Lower leg skin (tissue), 4 donors: Measurements from ENCODE around the gene LYST. TPM values are rescaled to one million over a fixed set of nuclear protein-coding genes. Genes with fewer than 3 reads are reported as not detected.

ENCODE experiments used
- DNase-seq, 2 donors: peaks; one replicate each; pipeline ENCODE4 v3.0.0-alpha.2; 2019; ENCODE audit warnings: low spot score in 2 of 2
- H3K4me3 ChIP-seq: fragments of 200-600 bp; sonication (generic); 2 replicates; pipeline ENCODE4 v1.5.1; 2017; ENCODE audit warnings: mild to moderate bottlenecking, low read depth; ENCODE audit not compliant: poor library complexity, severe bottlenecking
- CTCF ChIP-seq, 3 donors: fragments of 450-650 bp; IDR thresholded peaks; one replicate each; pipeline ENCODE4 v1.5.1; 2016; ENCODE audit warnings: antibody characterized with exemption in 3 of 3, mild to moderate bottlenecking in 3 of 3, moderate library complexity in 2 of 3
- POLR2A ChIP-seq, 2 donors: fragments of 450-650 bp; IDR thresholded peaks; one replicate each; pipeline ENCODE4 v1.6.1; 2016 to 2017; ENCODE audit warnings: antibody characterized with exemption in 2 of 2, mild to moderate bottlenecking in 1 of 2, moderate library complexity in 1 of 2
- WGBS, 2 donors: methylation state at CpG; one replicate each; pipeline ENCODE4 v1.1.5; 2018; 5-methylcytosine and 5-hydroxymethylcytosine counted together
- intact Hi-C: fragments of 100-400 bp; cut with DNase I; formaldehyde crosslinking; loops from one replicate; pipeline ENCODE4 v1.15.0; 2023; ENCODE audit warnings: low total_unique reads
- total RNA-seq, 4 donors: library from RNA; depleted of rRNA; stranded (reverse); fragments of >200 nt; gene quantifications; one replicate each; pipeline ENCODE4 v1.1.0, GENCODE V29; 2016

LYST gene
- total RNA-seq, 4 donors from 2014 or later: 38.5 to 43.9 (median 40.9) TPM

DNA sequence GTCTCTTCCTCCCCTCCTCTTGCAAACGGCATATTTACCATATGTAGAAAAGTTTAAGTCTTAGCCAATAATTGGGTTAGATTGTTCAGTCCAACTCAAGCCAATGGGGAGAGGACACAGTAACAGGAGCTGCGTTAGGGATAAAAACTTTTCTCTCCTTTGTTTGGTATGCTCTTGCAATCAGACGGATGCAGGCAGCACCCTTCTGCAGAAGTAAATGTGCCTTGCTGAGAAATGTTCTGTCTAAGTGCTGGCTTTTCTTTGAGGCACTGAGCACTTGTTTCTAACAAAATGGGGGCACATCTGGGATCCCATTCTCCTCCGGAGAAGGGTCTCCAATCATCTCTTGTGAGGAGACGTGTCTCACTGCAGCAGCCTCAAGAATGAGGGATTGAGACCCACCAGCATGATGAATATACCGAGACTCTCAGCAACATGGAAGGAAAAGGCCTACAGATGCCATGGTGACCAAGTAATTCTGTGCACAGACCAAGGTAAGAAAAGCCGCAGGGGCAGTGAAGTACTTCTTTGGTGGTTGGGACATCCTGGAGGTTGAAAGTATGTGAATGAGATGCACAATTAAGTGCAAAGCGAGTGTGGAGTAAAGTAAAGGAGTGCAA, 196.4 kb downstream of the LYST start:
- intact Hi-C loops: no loop called here
- no peak for DNase-seq
- no peak overlapping the region for H3K4me3 ChIP-seq
- TF ChIP-seq CTCF (IDR thresholded peaks at IDR 0.05) (no peak), POLR2A (IDR thresholded peaks at IDR 0.05) (no peak)
- WGBS, 2 donors: 93 to 96% methylated on average over 8 of the region's 8 CpGs

- no peak for DNase-seq
- intact Hi-C loops: no loop called here
- no peak for TF ChIP-seq POLR2A (IDR thresholded peaks at IDR 0.05)
- no peak for TF ChIP-seq CTCF (IDR thresholded peaks at IDR 0.05)
- 85 to 91% methylated on average over 3 of the region's 3 CpGs for WGBS, 2 donors
- H3K4me3 ChIP-seq: no peak overlapping the region
Observed at GRCh38 chr1:235669277-235669676, 197.4 kb downstream of the LYST start.

GRCh38 chr1:235663628-235664027, 203.1 kb downstream of the LYST start:
- intact Hi-C loops: no loop called here
- no peak for TF ChIP-seq CTCF (IDR thresholded peaks at IDR 0.05)
- DNase-seq: no peak
- WGBS, 2 donors: 88 to 90% methylated on average over 4 of the region's 4 CpGs
- H3K4me3 ChIP-seq: no peak overlapping the region

GRCh38 chr1:235661568-235661967, 205.1 kb downstream of the LYST start:
- no peak overlapping the region for H3K4me3 ChIP-seq
- no peak for TF ChIP-seq CTCF (IDR thresholded peaks at IDR 0.05)
- no peak for TF ChIP-seq POLR2A (IDR thresholded peaks at IDR 0.05)
- intact Hi-C loops: no loop called here
- WGBS, 2 donors: 69 to 75% methylated on average over 2 of the region's 2 CpGs
- DNase-seq: no peak

DNA sequence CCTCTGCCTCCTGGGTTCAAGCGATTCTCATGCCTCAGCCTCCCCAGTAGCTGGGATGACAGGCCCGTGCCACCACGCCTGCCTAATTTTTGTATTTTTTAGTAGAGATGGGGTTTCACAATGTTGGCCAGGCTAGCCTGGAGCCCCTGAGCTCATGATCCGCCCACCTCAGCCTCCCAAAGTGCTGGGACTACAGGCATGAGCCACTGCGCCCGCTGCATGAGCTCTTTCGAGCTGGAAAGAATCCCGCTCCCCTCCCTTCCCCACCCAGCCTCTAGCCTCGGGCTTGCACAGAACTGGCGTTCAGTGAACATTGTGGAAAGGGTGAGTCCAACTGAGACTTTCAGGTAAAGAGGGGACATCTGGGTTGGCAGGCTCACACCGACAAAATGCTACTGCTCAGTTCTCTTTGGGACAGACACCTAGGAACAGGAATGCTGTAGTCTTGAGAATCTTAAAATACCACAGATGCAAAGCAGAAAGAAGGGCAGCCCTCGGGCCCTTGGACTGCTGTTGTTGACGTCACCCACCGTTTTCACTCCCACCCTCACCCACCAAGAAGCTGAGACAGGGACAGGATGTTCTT, 207.4 kb downstream of the LYST start:
- peak in 1 of 2 donors; percentile 31 for DNase-seq
- no peak overlapping the region for H3K4me3 ChIP-seq
- no peak for TF ChIP-seq POLR2A (IDR thresholded peaks at IDR 0.05)
- TF ChIP-seq CTCF (IDR thresholded peaks at IDR 0.05): no peak
- 74 to 79% methylated on average over 14 of the region's 14 CpGs for WGBS, 2 donors
- intact Hi-C loops: no loop called here
